ENCODE data around the gene FGF22.
"Not testable (repeated sequence)": the region's sequence is repeated elsewhere in the genome, so short reads cannot be mapped to it uniquely, and the experiment has no call there.

The FGF22 gene

GRCh38 chr19:622666-623065 lies 17.0 kb upstream of the FGF22 start:
- Mint-ChIP-seq H3K36me3 (peaks cover 20% of the 10 kb centered on the region), H3K27ac (no peak overlapping the region), H3K9me3 (no peaks in the 10 kb centered on the region), H3K27me3 (no peaks in the 10 kb centered on the region), H3K4me1 (no peaks in the 10 kb centered on the region), H3K4me3 (no peak overlapping the region)
- ATAC-seq (ENCODE audit: low read depth) = no peak
- no peak for DNase-seq (ENCODE audit: low spot score in 2 of 2)

- Mint-ChIP-seq H3K4me3 (no peak overlapping the region), H3K9me3 (no peaks in the 10 kb centered on the region), H3K27ac (no peak overlapping the region), H3K4me1 (no peaks in the 10 kb centered on the region), H3K36me3 (peaks cover 22% of the 10 kb centered on the region), H3K27me3 (no peaks in the 10 kb centered on the region)
- ATAC-seq (ENCODE audit: low read depth) (no peak), DNase-seq (ENCODE audit: low spot score in 2 of 2) (no peak)
These were observed 16.3 kb upstream of the FGF22 start for GRCh38 chr19:623175-623916.

- H3K4me3 Mint-ChIP-seq = no peak overlapping the region
- H3K9me3 Mint-ChIP-seq = no peaks in the 10 kb centered on the region
- ATAC-seq (ENCODE audit: low read depth) (no peak), DNase-seq (ENCODE audit: low spot score in 2 of 2) (no peak)
- H3K4me1 Mint-ChIP-seq = peaks cover under 1% of the 10 kb centered on the region
- H3K27ac Mint-ChIP-seq = no peak overlapping the region
- H3K36me3 Mint-ChIP-seq = peaks cover 22% of the 10 kb centered on the region
- no peaks in the 10 kb centered on the region for H3K27me3 Mint-ChIP-seq
These were observed 15.7 kb upstream of the FGF22 start for GRCh38 chr19:623974-624373.

DNA sequence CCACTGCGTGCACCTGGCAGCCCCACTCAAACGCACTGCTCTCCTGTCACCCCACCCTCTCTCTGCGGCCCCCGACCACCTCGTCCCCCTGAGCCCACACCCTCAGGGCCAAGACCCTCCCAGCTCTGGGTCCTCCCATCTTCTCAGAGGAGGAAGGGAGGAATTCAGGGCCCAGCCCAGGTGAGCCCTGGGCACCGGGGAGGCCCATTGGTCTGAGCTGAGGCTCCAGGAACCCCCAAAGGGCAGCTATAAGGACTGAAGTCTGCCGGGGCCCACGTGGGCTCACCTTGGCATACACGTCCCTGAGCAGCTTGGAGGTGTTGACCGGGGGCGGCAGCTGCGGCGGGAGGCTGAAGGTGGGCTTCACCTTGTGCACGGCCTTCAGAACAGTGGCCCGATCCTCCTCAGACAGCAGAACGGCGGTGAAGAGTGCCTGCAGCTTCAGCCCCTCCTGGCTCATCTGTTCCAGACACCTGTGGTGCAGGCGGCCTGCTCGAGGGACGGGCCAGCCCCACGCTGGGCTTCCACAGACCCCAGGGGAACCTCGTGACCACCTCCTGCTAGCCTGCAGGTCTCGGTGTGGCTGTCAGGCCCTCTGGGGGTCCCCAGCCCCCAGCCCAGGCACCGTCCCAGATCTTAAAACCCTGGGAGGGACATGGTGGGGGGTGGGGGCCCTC lies 15.1 kb upstream of the FGF22 start:
- Mint-ChIP-seq H3K36me3 (peaks cover 23% of the 10 kb centered on the region), H3K4me3 (no peak overlapping the region), H3K27me3 (no peaks in the 10 kb centered on the region), H3K4me1 (peaks cover 2% of the 10 kb centered on the region), H3K9me3 (no peaks in the 10 kb centered on the region), H3K27ac (no peak overlapping the region)
- DNase-seq (ENCODE audit: low spot score in 2 of 2) (no peak), ATAC-seq (ENCODE audit: low read depth) (no peak)

- Mint-ChIP-seq H3K9me3 (no peaks in the 10 kb centered on the region), H3K4me1 (peaks cover 2% of the 10 kb centered on the region), H3K27ac (no peak overlapping the region), H3K36me3 (peaks cover 22% of the 10 kb centered on the region), H3K4me3 (no peak overlapping the region), H3K27me3 (no peaks in the 10 kb centered on the region)
- DNase-seq (ENCODE audit: low spot score in 2 of 2) (no peak), ATAC-seq (ENCODE audit: low read depth) (no peak)
These were observed 14.4 kb upstream of the FGF22 start for GRCh38 chr19:625257-625656.

- H3K36me3 Mint-ChIP-seq = peaks cover 22% of the 10 kb centered on the region
- not testable (repeated sequence) for H3K4me3 Mint-ChIP-seq; H3K9me3 Mint-ChIP-seq; H3K4me1 Mint-ChIP-seq; H3K27ac Mint-ChIP-seq; DNase-seq (ENCODE audit: low spot score in 2 of 2); ATAC-seq (ENCODE audit: low read depth); H3K27me3 Mint-ChIP-seq
These were observed 13.1 kb upstream of the FGF22 start for GRCh38 chr19:626566-626965.

GRCh38 chr19:628168-628567 lies 11.5 kb upstream of the FGF22 start:
- no peaks in the 10 kb centered on the region for H3K9me3 Mint-ChIP-seq
- DNase-seq (ENCODE audit: low spot score in 2 of 2) (no peak), ATAC-seq (ENCODE audit: low read depth) (no peak)
- H3K27me3 Mint-ChIP-seq = no peaks in the 10 kb centered on the region
- H3K27ac Mint-ChIP-seq = no peak overlapping the region
- peaks cover 20% of the 10 kb centered on the region for H3K36me3 Mint-ChIP-seq
- peaks cover 4% of the 10 kb centered on the region for H3K4me1 Mint-ChIP-seq
- no peak overlapping the region for H3K4me3 Mint-ChIP-seq

DNA sequence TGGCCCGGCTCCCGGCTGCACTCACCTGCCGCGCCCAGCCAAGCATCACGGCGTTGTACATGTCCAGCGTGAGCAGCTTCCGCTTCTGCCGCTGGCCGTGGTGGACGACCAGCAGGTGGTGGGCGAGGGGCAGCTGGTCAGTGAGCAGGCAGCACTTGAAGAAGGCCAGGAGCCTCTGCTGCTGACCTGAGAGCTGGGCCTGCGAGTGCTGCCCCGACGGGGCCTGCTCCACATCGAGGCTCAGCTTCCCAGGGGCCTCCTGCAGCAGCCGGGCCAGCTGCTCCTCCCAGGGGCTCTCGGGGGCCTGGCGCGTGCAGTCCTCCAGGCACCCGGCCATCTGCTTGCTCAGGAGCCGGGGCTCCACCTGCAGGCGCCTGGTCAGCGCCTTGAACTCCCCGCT lies 10.2 kb upstream of the FGF22 start:
- not testable (repeated sequence) for H3K9me3 Mint-ChIP-seq; H3K4me3 Mint-ChIP-seq; DNase-seq (ENCODE audit: low spot score in 2 of 2); ATAC-seq (ENCODE audit: low read depth); H3K27ac Mint-ChIP-seq; H3K27me3 Mint-ChIP-seq; H3K4me1 Mint-ChIP-seq
- H3K36me3 Mint-ChIP-seq = peaks cover 20% of the 10 kb centered on the region

- Mint-ChIP-seq H3K4me1 (peaks cover 8% of the 10 kb centered on the region), H3K9me3 (no peaks in the 10 kb centered on the region), H3K4me3 (no peak overlapping the region), H3K27ac (no peak overlapping the region), H3K36me3 (peaks cover 20% of the 10 kb centered on the region), H3K27me3 (no peaks in the 10 kb centered on the region)
- ATAC-seq (ENCODE audit: low read depth) (no peak), DNase-seq (ENCODE audit: low spot score in 2 of 2) (no peak)
These were observed 9.5 kb upstream of the FGF22 start for GRCh38 chr19:629961-630714.

GRCh38 chr19:632579-633067 lies 7.1 kb upstream of the FGF22 start:
- Mint-ChIP-seq H3K36me3 (peaks cover 15% of the 10 kb centered on the region), H3K4me3 (peak overlapping the region; percentile 96), H3K9me3 (no peaks in the 10 kb centered on the region), H3K27me3 (no peaks in the 10 kb centered on the region), H3K27ac (peak overlapping the region; percentile 89), H3K4me1 (peaks cover 14% of the 10 kb centered on the region)
- DNase-seq (ENCODE audit: low spot score in 2 of 2) = no peak
- ATAC-seq (ENCODE audit: low read depth) = no peak

DNA sequence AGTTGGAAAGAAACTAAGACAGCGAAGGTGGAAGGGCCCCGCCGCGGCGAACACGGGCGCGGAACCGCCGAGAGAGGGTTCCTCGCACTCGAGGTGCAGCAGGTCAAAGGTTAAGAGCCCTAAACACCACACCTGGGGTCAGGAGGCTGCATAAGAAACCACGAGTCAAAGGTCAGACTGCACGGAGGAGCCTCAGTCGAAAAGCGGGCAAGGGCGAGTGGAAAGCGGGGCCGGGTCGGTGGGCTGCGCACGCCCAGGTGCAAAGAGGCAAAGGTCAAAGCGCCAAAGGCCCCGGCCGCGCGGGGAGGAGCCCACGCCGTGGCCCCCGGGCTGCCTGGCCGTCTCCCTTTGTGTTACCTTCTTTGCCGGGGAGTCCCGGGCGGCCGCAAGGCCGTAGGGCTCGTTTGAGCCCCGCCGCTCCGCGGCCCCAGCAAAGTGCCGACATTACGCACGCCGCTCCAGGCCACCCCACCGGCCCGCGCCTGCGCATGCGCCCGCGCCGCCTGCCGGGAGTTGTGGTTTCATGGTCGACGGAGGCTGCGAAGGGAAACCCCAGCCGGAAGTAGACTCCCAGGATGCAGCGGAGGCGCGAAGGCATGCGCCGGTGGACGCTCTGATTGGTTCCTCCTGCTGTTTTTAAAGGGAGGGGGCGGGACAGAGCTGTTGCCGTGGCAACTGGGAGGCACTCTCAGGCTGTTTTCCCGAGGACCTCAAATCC lies 6.5 kb upstream of the FGF22 start, which contains the start of gene POLRMT:
Gene POLRMT, minus strand, starts transcription at position 470 of the 718 bp plus-strand sequence. Its CDS starts 25 bp downstream, at position 445.
- Mint-ChIP-seq H3K27me3 (no peaks in the 10 kb centered on the region), H3K4me3 (peak within 1 kb of the TSS; percentile 96), H3K36me3 (peaks cover 15% of the 10 kb centered on the region), H3K27ac (peak within 1 kb of the TSS; percentile 89), H3K9me3 (no peaks in the 10 kb centered on the region), H3K4me1 (peaks cover 16% of the 10 kb centered on the region)
- DNase-seq (ENCODE audit: low spot score in 2 of 2) (peak; percentile 88 to 93), ATAC-seq (ENCODE audit: low read depth) (peak; percentile 87)

- ATAC-seq (ENCODE audit: low read depth) = no peak
- Mint-ChIP-seq H3K4me1 (peaks cover 16% of the 10 kb centered on the region), H3K27me3 (no peaks in the 10 kb centered on the region), H3K27ac (peak overlapping the region; percentile 89), H3K9me3 (no peaks in the 10 kb centered on the region), H3K36me3 (peaks cover 9% of the 10 kb centered on the region), H3K4me3 (peak overlapping the region; percentile 96)
- DNase-seq (ENCODE audit: low spot score in 2 of 2) = no peak
These were observed 5.7 kb upstream of the FGF22 start for GRCh38 chr19:633786-634639.

Measured in memory B cell (primary cell).